Measurements from ENCODE around the gene SH3TC1. TPM values are rescaled to one million over a fixed set of nuclear protein-coding genes. Genes with fewer than 3 reads are reported as not detected.

Gene SH3TC1
- total RNA-seq, 1 experiment from 2014 or later, result 7.4 TPM

DNA sequence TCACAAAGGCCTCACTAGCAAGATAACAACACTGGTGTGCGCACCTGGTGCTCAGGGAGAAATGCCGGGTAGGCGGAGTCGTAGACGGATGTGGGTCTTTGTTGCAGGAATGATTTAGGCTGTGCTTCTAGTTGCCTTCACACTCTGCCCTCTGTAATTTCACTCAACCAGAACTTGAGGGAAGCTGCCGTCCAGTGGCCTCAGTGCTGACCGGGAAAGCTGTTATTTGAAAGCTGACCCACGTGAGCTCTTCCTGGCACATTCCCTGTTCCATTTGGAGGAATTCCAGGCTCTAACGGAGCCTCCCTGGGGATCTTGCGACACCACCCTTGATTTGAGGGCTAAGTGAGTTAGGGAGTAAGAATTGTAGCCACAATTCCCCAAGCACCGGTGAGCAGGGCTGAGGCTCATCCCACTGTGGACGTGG is 15.9 kb downstream of the SH3TC1 start:
- DNase-seq, result no peak
- H3K27me3 ChIP-seq, result no peaks in the 10 kb centered on the region
- H3K4me3 ChIP-seq, result no peak overlapping the region

DNA sequence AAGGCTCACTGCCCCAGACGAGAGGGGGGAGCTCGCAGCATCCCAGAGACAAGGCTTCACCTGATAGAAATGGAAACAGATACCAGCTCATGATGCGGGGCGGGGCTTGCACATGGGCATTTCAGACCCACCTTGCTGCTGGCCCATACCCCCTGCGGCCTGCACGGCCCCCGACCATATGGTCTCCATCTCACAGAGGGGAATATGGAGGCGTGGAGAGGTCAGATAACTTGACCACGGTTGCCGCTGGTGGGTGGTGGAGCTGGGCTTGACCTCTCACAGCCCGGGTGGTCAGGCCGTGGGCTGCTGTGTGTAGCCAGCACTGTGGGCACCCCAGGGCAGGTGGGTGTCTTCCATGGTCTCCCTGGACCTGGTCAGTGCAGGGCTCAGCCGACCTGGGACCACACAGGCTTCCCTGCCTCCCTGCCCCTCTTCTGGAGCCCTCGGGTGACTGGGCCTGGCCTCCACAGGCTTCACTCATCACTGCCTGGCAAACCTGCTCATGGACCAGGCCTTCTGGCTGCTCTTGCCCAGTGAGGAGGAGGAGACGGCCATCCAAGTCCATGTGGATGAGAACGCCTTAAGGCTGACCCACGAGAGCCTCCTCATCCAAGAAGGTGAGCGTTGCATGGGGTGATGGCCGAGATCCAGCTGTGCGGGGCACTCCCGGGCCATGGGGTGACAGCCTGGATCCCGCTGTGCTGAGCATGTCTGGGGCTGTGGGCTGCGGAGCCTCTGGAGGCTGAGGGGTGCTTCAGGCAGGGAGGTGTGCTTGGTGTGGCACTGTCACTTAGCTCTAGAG is 16.8 kb downstream of the SH3TC1 start:
- DNase-seq, result no peak
- H3K27me3 ChIP-seq, result no peaks in the 10 kb centered on the region
- no peaks in the 10 kb centered on the region for H3K36me3 ChIP-seq
- H3K4me3 ChIP-seq, result no peak overlapping the region
- H3K9me3 ChIP-seq, result no peaks in the 10 kb centered on the region

More for the DNA sequence above, 15.9 kb downstream of the SH3TC1 start:
- H3K36me3 ChIP-seq, result no peaks in the 10 kb centered on the region
- H3K9me3 ChIP-seq, result no peaks in the 10 kb centered on the region

- Histone ChIP-seq H3K27me3 (no peaks in the 10 kb centered on the region), H3K4me3 (no peak overlapping the region), H3K9me3 (no peaks in the 10 kb centered on the region), H3K36me3 (no peaks in the 10 kb centered on the region)
- DNase-seq, result no peak
Measured at GRCh38 chr4:8216443-8217245, 17.6 kb downstream of the SH3TC1 start.

DNA sequence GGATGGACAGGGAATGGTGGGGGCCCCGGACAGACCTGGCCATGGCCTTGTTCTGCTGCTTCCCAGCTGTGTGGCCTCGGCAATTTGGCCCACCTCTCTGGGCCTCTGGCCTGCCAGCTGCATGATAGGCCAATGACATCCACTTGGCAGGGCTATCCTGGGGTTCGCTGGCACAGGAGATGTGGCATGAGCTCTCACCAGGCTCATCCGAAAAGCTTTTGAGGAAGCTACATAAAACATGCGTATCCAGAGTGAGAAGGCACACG is 18.1 kb downstream of the SH3TC1 start:
- Histone ChIP-seq H3K9me3 (no peaks in the 10 kb centered on the region), H3K27me3 (no peaks in the 10 kb centered on the region), H3K36me3 (no peaks in the 10 kb centered on the region), H3K4me3 (no peak overlapping the region)
- DNase-seq, result no peak

DNA sequence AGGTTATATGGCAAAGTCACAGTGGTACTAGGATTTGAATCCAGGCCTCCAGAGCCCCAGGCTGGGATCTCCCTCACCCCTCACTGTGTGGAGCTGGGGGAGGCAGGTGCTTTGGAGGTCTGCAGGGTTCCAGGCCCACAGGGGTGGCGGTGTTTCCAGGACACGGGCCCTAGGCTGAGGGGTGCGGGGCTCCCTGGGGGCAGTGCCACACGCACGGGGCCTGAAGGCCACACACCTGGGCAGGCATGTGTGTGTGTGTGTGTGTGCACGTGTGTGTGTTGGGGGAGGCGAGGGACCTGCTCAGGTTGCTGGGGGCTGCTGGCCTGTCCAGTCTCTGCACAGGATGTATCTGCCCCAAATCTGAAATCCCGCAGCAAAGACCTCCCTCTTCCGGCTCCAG is 18.8 kb downstream of the SH3TC1 start:
- no peaks in the 10 kb centered on the region for H3K36me3 ChIP-seq
- no peak overlapping the region for H3K4me3 ChIP-seq
- H3K9me3 ChIP-seq, result no peaks in the 10 kb centered on the region
- no peak for DNase-seq
- no peaks in the 10 kb centered on the region for H3K27me3 ChIP-seq

- H3K36me3 ChIP-seq, result no peaks in the 10 kb centered on the region
- DNase-seq, result no peak
- H3K27me3 ChIP-seq, result no peaks in the 10 kb centered on the region
Measured at GRCh38 chr4:8218371-8219031, 19.4 kb downstream of the SH3TC1 start.

GRCh38 chr4:8219236-8219635 is 20.1 kb downstream of the SH3TC1 start:
- no peaks in the 10 kb centered on the region for H3K27me3 ChIP-seq
- no peak for DNase-seq
- no peaks in the 10 kb centered on the region for H3K36me3 ChIP-seq
- H3K4me3 ChIP-seq, result no peak overlapping the region
- no peaks in the 10 kb centered on the region for H3K9me3 ChIP-seq

More at GRCh38 chr4:8218371-8219031, 19.4 kb downstream of the SH3TC1 start:
- no peaks in the 10 kb centered on the region for H3K9me3 ChIP-seq
- H3K4me3 ChIP-seq, result no peak overlapping the region

GRCh38 chr4:8220661-8221450 is 21.8 kb downstream of the SH3TC1 start:
- no peak for DNase-seq
- no peak overlapping the region for H3K4me3 ChIP-seq

GRCh38 chr4:8221476-8221875 is 22.4 kb downstream of the SH3TC1 start:
- no peaks in the 10 kb centered on the region for H3K9me3 ChIP-seq
- no peak for DNase-seq
- no peak overlapping the region for H3K4me3 ChIP-seq
- H3K27me3 ChIP-seq, result no peaks in the 10 kb centered on the region
- H3K36me3 ChIP-seq, result no peaks in the 10 kb centered on the region

More at GRCh38 chr4:8220661-8221450, 21.8 kb downstream of the SH3TC1 start:
- H3K27me3 ChIP-seq, result no peaks in the 10 kb centered on the region
- no peaks in the 10 kb centered on the region for H3K9me3 ChIP-seq
- no peaks in the 10 kb centered on the region for H3K36me3 ChIP-seq

- Histone ChIP-seq H3K9me3 (no peaks in the 10 kb centered on the region), H3K4me3 (no peak overlapping the region), H3K27me3 (no peaks in the 10 kb centered on the region), H3K36me3 (no peaks in the 10 kb centered on the region)
- no peak for DNase-seq
Measured at GRCh38 chr4:8221985-8222384, 22.9 kb downstream of the SH3TC1 start.

- no peaks in the 10 kb centered on the region for H3K9me3 ChIP-seq
- no peak for DNase-seq
- no peaks in the 10 kb centered on the region for H3K27me3 ChIP-seq
- H3K36me3 ChIP-seq, result no peaks in the 10 kb centered on the region
- H3K4me3 ChIP-seq, result no peak overlapping the region
Measured at GRCh38 chr4:8222609-8223388, 23.7 kb downstream of the SH3TC1 start.

DNA sequence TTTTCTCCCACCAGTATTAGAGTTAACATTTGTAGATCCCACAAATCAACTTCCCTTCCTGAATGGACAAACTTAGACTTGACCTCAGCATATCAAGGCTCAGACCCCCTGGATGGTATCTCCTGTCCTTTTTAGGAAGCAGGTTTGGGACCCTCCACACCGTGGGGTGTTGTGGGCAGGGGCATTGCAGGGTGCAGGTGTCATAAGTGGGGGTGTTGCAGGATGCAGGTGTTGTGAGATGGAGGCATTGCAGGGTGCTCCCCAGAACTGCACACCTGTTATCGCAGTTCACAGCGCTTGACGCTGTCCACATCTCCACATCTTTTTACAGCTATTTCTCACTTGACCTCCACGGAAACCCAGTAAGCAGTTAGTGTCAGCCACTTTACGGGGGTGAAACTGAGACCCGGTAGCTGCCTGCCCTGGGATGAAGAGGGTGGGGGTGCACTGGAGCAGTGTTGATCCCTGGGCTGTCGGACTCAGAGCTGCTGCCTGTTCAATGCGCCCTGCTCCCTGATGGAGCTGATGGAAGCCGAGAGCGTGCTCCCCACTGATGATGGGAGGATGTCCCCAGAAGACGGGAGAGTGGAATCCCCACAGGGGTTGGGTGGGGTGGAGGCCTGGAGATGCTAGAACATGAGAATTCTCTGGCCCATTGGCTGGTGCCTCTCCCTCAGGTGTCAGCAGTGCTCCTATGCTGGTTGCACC is 25.3 kb downstream of the SH3TC1 start:
- no peak for DNase-seq
- Histone ChIP-seq H3K36me3 (no peaks in the 10 kb centered on the region), H3K9me3 (no peaks in the 10 kb centered on the region), H3K4me3 (no peak overlapping the region), H3K27me3 (no peaks in the 10 kb centered on the region)

GRCh38 chr4:8224975-8225625 is 26.0 kb downstream of the SH3TC1 start:
- Histone ChIP-seq H3K36me3 (no peaks in the 10 kb centered on the region), H3K4me3 (no peak overlapping the region), H3K9me3 (no peaks in the 10 kb centered on the region), H3K27me3 (no peaks in the 10 kb centered on the region)
- no peak for DNase-seq

GRCh38 chr4:8225706-8226443 is 26.8 kb downstream of the SH3TC1 start:
- DNase-seq, result no peak
- Histone ChIP-seq H3K9me3 (no peaks in the 10 kb centered on the region), H3K36me3 (no peaks in the 10 kb centered on the region), H3K4me3 (no peak overlapping the region), H3K27me3 (no peaks in the 10 kb centered on the region)

Data from MG63 (cell line).